Heart left ventricle (tissue), 16 donors: ENCODE results near the gene NME7. TPM values are rescaled to one million over a fixed set of nuclear protein-coding genes. Genes with fewer than 3 reads are reported as not detected.

Experiments
- ATAC-seq, 4 donors: fragments of 200-7000 bp; cut with Tn5 transposase; one replicate each; pipeline ENCODE4 v1.9.1; 2020 to 2022; ENCODE audit warnings: moderate library complexity in 4 of 4, mild to moderate bottlenecking in 3 of 4, moderate number of reproducible peaks in 1 of 4
- DNase-seq, 5 donors: peaks; one replicate each; pipeline ENCODE4 v3.0.0-alpha.2; 2020
- H3K27ac ChIP-seq, 12 donors: fragments of 200-600 bp; sonication (generic) in 4 of 12; one replicate each; pipeline versions ENCODE4 v1.5.0 to v1.8.0; 2016 to 2022; ENCODE audit warnings: mild to moderate bottlenecking in 2 of 12
- H3K27me3 ChIP-seq, 9 donors: fragments of 200-600 bp; sonication (generic) in 2 of 9; one replicate each; pipeline versions ENCODE4 v1.5.1 to v1.8.0; 2016 to 2022; ENCODE audit warnings: mild to moderate bottlenecking in 3 of 9
- H3K36me3 ChIP-seq, 9 donors: fragments of 200-600 bp; sonication (generic) in 2 of 9; one replicate each; pipeline versions ENCODE4 v1.5.0 to v1.8.0; 2018 to 2022; ENCODE audit warnings: mild to moderate bottlenecking in 2 of 9
- H3K4me1 ChIP-seq, 12 donors: fragments of 200-600 bp; sonication (generic) in 4 of 12; one replicate each; pipeline versions ENCODE4 v1.5.0 to v1.8.0; 2016 to 2022; ENCODE audit warnings: mild to moderate bottlenecking in 3 of 12
- H3K4me3 ChIP-seq, 12 donors: fragments of 200-600 bp; sonication (generic) in 4 of 12; one replicate each; pipeline versions ENCODE4 v1.5.0 to v1.8.0; 2017 to 2022; ENCODE audit warnings: mild to moderate bottlenecking in 9 of 12, moderate library complexity in 4 of 12
- H3K9me3 ChIP-seq, 12 donors: fragments of 200-600 bp; sonication (generic) in 4 of 12; one replicate each; pipeline versions ENCODE4 v1.5.0 to v1.8.0; 2016 to 2022; ENCODE audit warnings: mild to moderate bottlenecking in 1 of 12
- CTCF ChIP-seq, 12 donors: fragments of 200-600 bp; sonication (generic) in 4 of 12; IDR thresholded peaks; one replicate each; pipeline versions ENCODE4 v1.5.0 to v1.8.0; 2018 to 2022; ENCODE audit warnings: antibody characterized with exemption in 12 of 12, mild to moderate bottlenecking in 5 of 12
- POLR2A ChIP-seq, 2 donors: fragments of 450-650 bp; IDR thresholded peaks; one replicate each; pipeline ENCODE4 v1.6.1; 2017; ENCODE audit warnings: antibody characterized with exemption in 2 of 2, mild to moderate bottlenecking in 2 of 2, moderate library complexity in 2 of 2
- WGBS, 4 donors: extraction: QIAGEN DNeasy Blood & Tissue Kit in 2 of 4; methylation state at CpG; one replicate each; pipeline versions ENCODE4 v1.1.5 to v1.1.7; 2013 to 2018; 5-methylcytosine and 5-hydroxymethylcytosine counted together
- intact Hi-C, 10 donors: fragments of 100-400 bp; cut with DNase I; formaldehyde crosslinking; loops; one replicate each; pipeline versions ENCODE4 v1.11.1 to v1.14.2; 2022
- polyA plus RNA-seq, 2 donors: library from polyadenylated mRNA; stranded (reverse); fragments of 200-250 nt; gene quantifications; one replicate each; pipeline ENCODE4 v1.2.3, GENCODE V29; 2013
- total RNA-seq, 9 donors: library from RNA; depleted of rRNA in 2 of 9; stranded (reverse); fragments of >200 nt in 2 of 9; fragmentation: NEBNext Ultra II Directional in 3 of 9; extraction: Animal tissue kit (Norgen Biotek cat#: 25700) in 3 of 9; gene quantifications; one replicate each; pipeline versions ENCODE4 v1.1.0 to v1.2.4, GENCODE V29; 2016 to 2023
- donor health status: ischemic (EF 13 %, LVEDD 7.1; RV severe dilation, severe dysfunction).
- donor health status: healthy with polysubstance abuse.
- donor health status: DM: no; HTN: yes; CAD: no.
- donor health status: DM: no; HTN: no; CAD: no.
- donor health status: ischemic (EF 25% LVEDD 6.9; RV normal size, moderate dysfunction).
- donor health status: ischemic (EF 25% LVEDD 5.7; RV mildly dilated, moderate dysfunction).
- donor health status: healthy.
- donor health status: DM: yes; HTN: yes; CAD: no.
- donor health status: ischemic (EF 35%, LVEDD 5.7; RV mildly dilated, moderate dysfunction).
- donor health status: nonischemic (EF 11% LVEDD 7.7; RV severe dilation, severe dysfunction).
- donor health status: DM: yes; HTN: yes; CAD: no.
- donor health status: PGD.
- donor health status: ischemic (EF 29% LVEDD 5.4; RV normal size, mild dysfunction).
- donor health status: nonischemic (EF 23%, LVEDD 6.1; RV moderate dilation, normal function).

NME7 gene
- total and polyA plus RNA-seq, 11 donors: 3.1 to 25.2 (median 8.4) TPM

DNA sequence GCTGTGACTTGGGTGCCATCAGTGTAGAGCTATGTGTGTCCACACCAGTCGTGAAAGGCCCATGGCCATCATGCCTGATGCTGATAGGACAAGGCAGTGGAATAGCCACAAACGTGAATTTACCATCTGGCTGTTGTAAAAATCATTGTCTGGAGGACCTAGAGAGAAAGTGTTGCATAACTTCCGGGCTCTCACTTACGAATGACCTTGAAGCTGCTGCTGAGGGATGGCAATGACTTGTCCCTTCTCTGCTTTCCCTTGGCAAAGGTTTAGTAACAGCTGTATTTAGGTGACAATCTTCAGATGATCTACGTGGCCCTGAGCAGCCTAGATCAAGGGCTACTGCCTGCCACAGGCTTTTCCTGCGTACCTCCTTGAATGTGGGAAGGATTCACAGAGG lies 255.4 kb downstream of the NME7 start:
- 42 to 59% (median 54%) methylated on average over 6 of the region's 6 CpGs for WGBS, 4 donors
- peak overlapping the region; percentile 1 to 98 (median 94) for H3K27ac ChIP-seq
- peaks cover 0 to 57% (median 31%) of the 10 kb centered on the region in 9 donors for H3K36me3 ChIP-seq
- DNase-seq: peak in 1 of 5 donors; percentile 40
- TF ChIP-seq POLR2A (IDR thresholded peaks at IDR 0.05) (no peak), CTCF (IDR thresholded peaks at IDR 0.05) (no peak)
- ATAC-seq: peak in 1 of 4 donors; percentile 5
- no peaks in the 10 kb centered on the region for H3K9me3 ChIP-seq
- H3K4me3 ChIP-seq: no peak overlapping the region
- intact Hi-C loops: loop anchor here in 4 of 10 donors (2.0 to 10.0 kb wide), 4 partner anchors 380 to 497 kb away; no protein-coding TSS in a partner anchor
- H3K4me1 ChIP-seq: peaks cover 0 to 81% (median 39%) of the 10 kb centered on the region in 12 donors
- H3K27me3 ChIP-seq: no peaks in the 10 kb centered on the region

DNA sequence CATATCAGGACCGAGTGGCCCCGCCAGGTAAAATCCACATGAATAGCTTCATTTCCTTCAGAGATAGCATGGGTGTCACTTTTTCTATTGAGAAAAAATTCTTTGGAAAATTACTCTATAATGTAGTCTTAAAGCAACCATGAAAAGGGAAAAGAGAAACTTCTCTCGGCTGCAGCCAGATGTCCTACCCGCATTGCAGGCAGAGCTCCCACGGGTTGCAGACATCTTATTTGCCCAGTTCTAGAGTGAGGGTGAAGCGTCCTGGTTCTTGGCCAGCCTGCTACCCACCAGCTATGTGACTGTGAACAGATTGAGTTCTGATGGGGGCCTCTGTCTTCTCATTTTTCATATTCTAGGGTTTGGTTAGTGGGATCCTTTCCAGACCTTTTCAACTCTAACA lies 256.1 kb downstream of the NME7 start:
- H3K4me1 ChIP-seq: peaks cover 0 to 80% (median 34%) of the 10 kb centered on the region in 12 donors
- intact Hi-C loops: loop anchor here in 3 of 10 donors (5.0 to 10.0 kb wide), 3 partner anchors 379 to 497 kb away; no protein-coding TSS in a partner anchor
- H3K9me3 ChIP-seq: no peaks in the 10 kb centered on the region
- DNase-seq (no peak), ATAC-seq (no peak)
- H3K36me3 ChIP-seq: peaks cover 0 to 50% (median 31%) of the 10 kb centered on the region in 9 donors
- H3K27me3 ChIP-seq: no peaks in the 10 kb centered on the region
- 53 to 71% (median 63%) methylated on average over 6 of the region's 6 CpGs for WGBS, 4 donors
- no peak for TF ChIP-seq POLR2A (IDR thresholded peaks at IDR 0.05)
- H3K4me3 ChIP-seq: peak overlapping the region in 4 of 12 donors; percentile 72 to 95 (median 86)
- peak overlapping the region in 11 of 12 donors; percentile 1 to 98 (median 94) for H3K27ac ChIP-seq

GRCh38 chr1:169110689-169111447 lies 256.7 kb downstream of the NME7 start:
- intact Hi-C loops: loop anchor here in 3 of 10 donors (5.0 to 10.0 kb wide), 3 partner anchors 379 to 496 kb away; no protein-coding TSS in a partner anchor
- no peak for TF ChIP-seq CTCF (IDR thresholded peaks at IDR 0.05)
- no peak for TF ChIP-seq POLR2A (IDR thresholded peaks at IDR 0.05)
- DNase-seq (peak in 1 of 5 donors; percentile 40), ATAC-seq (no peak)
- Histone ChIP-seq H3K9me3 (no peaks in the 10 kb centered on the region), H3K4me1 (peaks cover 0 to 74% (median 32%) of the 10 kb centered on the region in 12 donors), H3K4me3 (peak overlapping the region in 10 of 12 donors; percentile 72 to 95 (median 88)), H3K36me3 (peaks cover 0 to 45% (median 31%) of the 10 kb centered on the region in 9 donors), H3K27me3 (no peaks in the 10 kb centered on the region), H3K27ac (peak overlapping the region in 11 of 12 donors; percentile 90 to 98 (median 95))
- WGBS, 4 donors: 24 to 31% (median 27%) methylated on average over 7 of the region's 7 CpGs

DNA sequence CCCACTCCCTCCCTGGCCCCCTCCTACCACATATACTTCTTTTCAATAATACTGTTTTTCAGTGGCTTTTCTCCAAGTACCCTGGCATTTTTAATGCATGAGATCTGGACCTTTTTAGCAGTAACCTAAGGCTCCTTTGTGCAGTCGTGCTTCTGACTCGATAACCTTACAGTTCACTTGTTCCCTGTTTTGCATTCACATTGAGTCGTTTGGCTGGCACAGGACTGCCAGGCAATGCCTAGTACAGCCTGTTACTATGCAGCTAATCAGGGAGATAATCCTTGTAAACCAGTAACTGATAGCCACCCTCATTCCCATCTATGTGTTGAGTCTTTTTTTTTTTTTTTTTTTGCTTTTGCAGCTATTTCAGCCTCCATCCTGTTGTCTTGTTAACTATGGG lies 257.4 kb downstream of the NME7 start:
- no peak for DNase-seq
- Histone ChIP-seq H3K9me3 (no peaks in the 10 kb centered on the region), H3K36me3 (peaks cover 0 to 40% (median 29%) of the 10 kb centered on the region in 9 donors), H3K27ac (peak overlapping the region; percentile 62 to 98 (median 94)), H3K4me1 (peaks cover 0 to 75% (median 32%) of the 10 kb centered on the region in 12 donors), H3K4me3 (peak overlapping the region; percentile 72 to 95 (median 88)), H3K27me3 (peaks cover 0 to 5% (median 0%) of the 10 kb centered on the region in 9 donors)
- intact Hi-C loops: loop anchor here in 3 of 10 donors (5.0 to 10.0 kb wide), 3 partner anchors 378 to 495 kb away; no protein-coding TSS in a partner anchor
- TF ChIP-seq POLR2A (IDR thresholded peaks at IDR 0.05): no peak
- no peak for TF ChIP-seq CTCF (IDR thresholded peaks at IDR 0.05)
- WGBS, 4 donors: 17 to 29% (median 21%) methylated on average over 3 of the region's 3 CpGs
- no peak for ATAC-seq
